ENCODE data around the gene ATAD2B.

DNA sequence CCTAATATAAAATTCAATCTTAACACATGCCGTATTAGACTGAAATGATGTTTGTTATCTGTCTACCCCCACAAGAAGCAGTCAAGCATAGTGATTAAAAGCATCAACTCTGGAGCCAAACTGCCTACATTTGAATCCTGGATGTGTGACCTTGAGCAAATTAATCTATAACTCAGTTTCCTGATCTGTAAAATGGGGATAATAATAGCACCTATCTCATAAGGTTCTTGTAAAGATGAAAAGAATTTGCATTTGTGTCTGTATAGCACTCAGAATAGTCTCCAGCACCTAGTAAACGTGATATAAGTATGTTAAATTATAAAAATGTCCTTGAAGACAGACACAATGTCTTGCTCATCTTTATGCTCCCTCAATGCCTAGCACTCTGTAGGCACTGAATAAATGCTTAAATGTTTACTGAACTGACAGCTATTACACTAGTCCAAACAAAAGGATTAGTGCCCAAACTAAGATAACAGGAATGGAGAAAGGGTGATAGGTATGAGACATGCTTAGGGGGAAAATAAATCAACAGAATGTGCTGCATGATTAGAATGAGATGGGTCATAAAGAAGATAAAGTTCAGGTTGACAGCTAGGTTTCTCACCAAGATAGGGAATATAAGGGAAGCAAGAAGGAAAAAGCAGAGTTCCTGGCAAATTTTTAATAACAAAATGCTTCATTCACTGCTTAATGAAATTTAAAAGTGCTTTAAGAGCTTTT lies 180.6 kb downstream of the ATAD2B start:
- TF ChIP-seq, protein P1, sequence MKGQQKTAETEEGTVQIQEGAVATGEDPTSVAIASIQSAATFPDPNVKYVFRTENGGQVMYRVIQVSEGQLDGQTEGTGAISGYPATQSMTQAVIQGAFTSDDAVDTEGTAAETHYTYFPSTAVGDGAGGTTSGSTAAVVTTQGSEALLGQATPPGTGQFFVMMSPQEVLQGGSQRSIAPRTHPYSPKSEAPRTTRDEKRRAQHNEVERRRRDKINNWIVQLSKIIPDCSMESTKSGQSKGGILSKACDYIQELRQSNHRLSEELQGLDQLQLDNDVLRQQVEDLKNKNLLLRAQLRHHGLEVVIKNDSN (IDR thresholded peaks at IDR 0.05; ENCODE audit: borderline replicate concordance, low read depth): no peak
- TF ChIP-seq RAD21 (IDR thresholded peaks at IDR 0.05; ENCODE audit: low read length): no peak
- no peak for TF ChIP-seq MXI1 (IDR thresholded peaks at IDR 0.05; ENCODE audit: low read depth, low read length)
- TF ChIP-seq, protein P2, sequence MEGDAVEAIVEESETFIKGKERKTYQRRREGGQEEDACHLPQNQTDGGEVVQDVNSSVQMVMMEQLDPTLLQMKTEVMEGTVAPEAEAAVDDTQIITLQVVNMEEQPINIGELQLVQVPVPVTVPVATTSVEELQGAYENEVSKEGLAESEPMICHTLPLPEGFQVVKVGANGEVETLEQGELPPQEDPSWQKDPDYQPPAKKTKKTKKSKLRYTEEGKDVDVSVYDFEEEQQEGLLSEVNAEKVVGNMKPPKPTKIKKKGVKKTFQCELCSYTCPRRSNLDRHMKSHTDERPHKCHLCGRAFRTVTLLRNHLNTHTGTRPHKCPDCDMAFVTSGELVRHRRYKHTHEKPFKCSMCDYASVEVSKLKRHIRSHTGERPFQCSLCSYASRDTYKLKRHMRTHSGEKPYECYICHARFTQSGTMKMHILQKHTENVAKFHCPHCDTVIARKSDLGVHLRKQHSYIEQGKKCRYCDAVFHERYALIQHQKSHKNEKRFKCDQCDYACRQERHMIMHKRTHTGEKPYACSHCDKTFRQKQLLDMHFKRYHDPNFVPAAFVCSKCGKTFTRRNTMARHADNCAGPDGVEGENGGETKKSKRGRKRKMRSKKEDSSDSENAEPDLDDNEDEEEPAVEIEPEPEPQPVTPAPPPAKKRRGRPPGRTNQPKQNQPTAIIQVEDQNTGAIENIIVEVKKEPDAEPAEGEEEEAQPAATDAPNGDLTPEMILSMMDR (IDR thresholded peaks at IDR 0.05): no peak
- TF ChIP-seq FOXM1 (IDR thresholded peaks at IDR 0.05; ENCODE audit: low read depth): no peak
- no peak for TF ChIP-seq RXRA (IDR thresholded peaks at IDR 0.05; ENCODE audit: borderline replicate concordance, low read depth)
- TF ChIP-seq YY1 (IDR thresholded peaks at IDR 0.05; ENCODE audit: low read depth): no peak
- no peak for TF ChIP-seq TCF12 (IDR thresholded peaks at IDR 0.05)
- no peak for TF ChIP-seq SMC3 (IDR thresholded peaks at IDR 0.05; ENCODE audit: low read depth, low read length)
- no peak for TF ChIP-seq POLR2AphosphoS5 (IDR thresholded peaks at IDR 0.05; ENCODE audit: low read depth, low read length)
- no peak for TF ChIP-seq EP300 (IDR thresholded peaks at IDR 0.05; ENCODE audit: borderline replicate concordance in 1 of 2, low read depth in 1 of 2, low read length in 1 of 2)
